HG03565 (cell line): ENCODE measurements around the gene PLA1A.
"Not testable (repeated sequence)": the region's sequence is repeated elsewhere in the genome, so short reads cannot be mapped to it uniquely, and the experiment has no call there.

Experiments used
- ATAC-seq: cut with Tn5 transposase; IDR thresholded peaks from one replicate; pipeline ENCODE4 v1.9.1; 2021; ENCODE audit warnings: mild to moderate bottlenecking, moderate library complexity; ENCODE audit not compliant: unreplicated experiment

PLA1A gene

GRCh38 chr3:119579366-119580066 lies 18.2 kb upstream of the PLA1A start, which contains the start of gene ADPRH:
ADPRH (plus strand) TSS chr3:119579492; CDS start chr3:119582170, 2,678 bp downstream.
- peak; percentile 41 for ATAC-seq

- ATAC-seq: peak; percentile 54
These were observed 17.5 kb upstream of the PLA1A start for GRCh38 chr3:119580067-119580760.

- peak; percentile 37 for ATAC-seq
These were observed 15.5 kb upstream of the PLA1A start for GRCh38 chr3:119582178-119582577.

GRCh38 chr3:119585208-119585607 lies 12.5 kb upstream of the PLA1A start:
- no peak for ATAC-seq

- no peak for ATAC-seq
These were observed 11.7 kb upstream of the PLA1A start for GRCh38 chr3:119585856-119586570.

GRCh38 chr3:119586733-119587172 lies 10.9 kb upstream of the PLA1A start:
- ATAC-seq: no peak

- peak; percentile 56 for ATAC-seq
These were observed 9.6 kb upstream of the PLA1A start for GRCh38 chr3:119588112-119588511.

GRCh38 chr3:119589102-119589773 lies 8.4 kb upstream of the PLA1A start:
- ATAC-seq: no peak

- ATAC-seq: no peak
These were observed 7.0 kb upstream of the PLA1A start for GRCh38 chr3:119590706-119591105.

- no peak for ATAC-seq
These were observed 4.8 kb upstream of the PLA1A start for GRCh38 chr3:119592861-119593260.

GRCh38 chr3:119594066-119594465 lies 3.6 kb upstream of the PLA1A start:
- no peak for ATAC-seq

GRCh38 chr3:119594929-119595328 lies 2.8 kb upstream of the PLA1A start:
- ATAC-seq: not testable (repeated sequence)

- ATAC-seq: no peak
These were observed 1.9 kb upstream of the PLA1A start for GRCh38 chr3:119595639-119596334.

- ATAC-seq: no peak
These were observed 1.3 kb upstream of the PLA1A start for GRCh38 chr3:119596398-119596797.

- peak; percentile 42 for ATAC-seq
These were observed 869 bp downstream of the PLA1A start for GRCh38 chr3:119598410-119599098.

GRCh38 chr3:119599558-119600174 lies 2.0 kb downstream of the PLA1A start:
- no peak for ATAC-seq

GRCh38 chr3:119600732-119601131 lies 3.0 kb downstream of the PLA1A start:
- ATAC-seq: peak; percentile 54

- no peak for ATAC-seq
These were observed 3.5 kb downstream of the PLA1A start for GRCh38 chr3:119601154-119601553.

GRCh38 chr3:119602676-119603075 lies 5.0 kb downstream of the PLA1A start:
- ATAC-seq: no peak
